GM21723 (cell line): ENCODE results near the gene PTK6.
"Not testable (repeated sequence)": the region's sequence is repeated elsewhere in the genome, so short reads cannot be mapped to it uniquely, and the experiment has no call there.

ENCODE experiments used
- ATAC-seq: cut with Tn5 transposase; IDR thresholded peaks from one replicate; pipeline ENCODE4 v1.9.1; 2021; ENCODE audit warnings: mild to moderate bottlenecking, moderate library complexity; ENCODE audit not compliant: unreplicated experiment

The PTK6 gene

GRCh38 chr20:63536997-63537524, at the start of gene PTK6:
PTK6 (minus strand) TSS chr20:63537376; CDS start chr20:63537314, 62 bp downstream.
- ATAC-seq = peak; percentile 30

DNA sequence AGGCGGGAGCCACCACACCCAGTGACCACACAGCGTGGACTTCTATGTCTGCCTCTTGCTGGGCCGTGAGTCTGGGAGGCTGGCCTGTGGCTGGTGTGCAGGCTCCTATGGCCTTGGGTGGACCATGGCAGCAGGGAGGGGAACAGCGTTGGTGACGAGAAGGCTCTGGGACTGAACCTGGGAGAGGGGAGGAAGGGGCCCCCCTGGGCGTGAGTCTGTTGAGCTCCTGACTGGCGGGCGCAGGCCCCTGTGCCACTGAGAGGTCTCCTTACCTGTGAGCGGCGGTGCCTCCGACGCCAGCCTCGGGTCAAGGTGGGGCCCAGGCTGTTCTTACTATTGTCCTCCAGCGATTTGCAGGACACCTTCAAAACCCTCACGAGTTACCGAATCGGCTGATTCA, 49.6 kb upstream of the PTK6 start:
- ATAC-seq = no peak

DNA sequence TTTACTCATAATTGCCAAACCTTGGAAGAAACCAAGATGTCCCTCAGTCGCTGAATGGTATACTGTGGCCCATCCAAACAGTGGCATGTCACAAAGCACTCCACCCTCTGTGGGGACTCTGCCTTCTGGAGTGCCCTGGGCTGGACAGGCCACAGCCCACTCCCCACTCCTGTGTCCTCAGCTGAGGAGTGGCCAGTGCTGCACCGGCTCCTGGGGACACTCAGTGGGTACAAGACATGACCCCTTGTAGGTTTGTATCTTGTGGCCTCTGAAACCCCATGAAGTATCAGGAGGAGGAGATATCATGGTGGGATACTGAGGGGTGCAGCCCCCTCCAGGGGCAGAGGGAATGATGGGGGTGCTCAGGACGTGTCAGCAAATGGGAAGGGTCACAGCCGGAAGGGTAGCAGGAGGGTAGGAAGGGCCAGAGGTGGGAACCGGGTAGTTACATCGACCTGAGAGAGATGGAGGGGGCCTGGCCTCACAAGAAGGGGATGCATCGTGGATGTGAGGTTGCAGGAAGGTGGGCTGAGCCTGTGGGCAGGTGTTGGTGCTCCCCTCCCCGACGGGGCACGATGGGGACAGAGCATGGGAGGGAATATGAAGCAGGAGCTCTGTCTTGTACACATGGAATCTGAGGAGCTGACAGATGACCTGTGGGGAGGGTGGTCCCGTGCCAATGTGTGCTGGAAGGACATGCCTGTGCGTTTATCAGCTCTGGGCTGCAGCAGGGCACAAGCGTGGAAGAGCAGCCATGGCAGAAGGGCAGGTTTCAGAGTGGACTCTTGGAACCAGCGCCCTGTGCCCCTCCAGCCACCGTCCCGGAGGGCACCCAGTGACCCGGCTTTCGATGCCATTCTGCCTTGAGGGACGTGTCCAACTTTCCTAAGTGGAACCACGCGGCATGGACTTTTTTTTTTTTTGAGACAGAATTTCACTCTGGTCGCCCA, 48.7 kb upstream of the PTK6 start:
- no peak for ATAC-seq

- no peak for ATAC-seq
These were observed 45.3 kb upstream of the PTK6 start for GRCh38 chr20:63582382-63583063.

GRCh38 chr20:63580796-63581461, 43.8 kb upstream of the PTK6 start:
- no peak for ATAC-seq

- ATAC-seq = no peak
These were observed 42.0 kb upstream of the PTK6 start for GRCh38 chr20:63579017-63579694.

DNA sequence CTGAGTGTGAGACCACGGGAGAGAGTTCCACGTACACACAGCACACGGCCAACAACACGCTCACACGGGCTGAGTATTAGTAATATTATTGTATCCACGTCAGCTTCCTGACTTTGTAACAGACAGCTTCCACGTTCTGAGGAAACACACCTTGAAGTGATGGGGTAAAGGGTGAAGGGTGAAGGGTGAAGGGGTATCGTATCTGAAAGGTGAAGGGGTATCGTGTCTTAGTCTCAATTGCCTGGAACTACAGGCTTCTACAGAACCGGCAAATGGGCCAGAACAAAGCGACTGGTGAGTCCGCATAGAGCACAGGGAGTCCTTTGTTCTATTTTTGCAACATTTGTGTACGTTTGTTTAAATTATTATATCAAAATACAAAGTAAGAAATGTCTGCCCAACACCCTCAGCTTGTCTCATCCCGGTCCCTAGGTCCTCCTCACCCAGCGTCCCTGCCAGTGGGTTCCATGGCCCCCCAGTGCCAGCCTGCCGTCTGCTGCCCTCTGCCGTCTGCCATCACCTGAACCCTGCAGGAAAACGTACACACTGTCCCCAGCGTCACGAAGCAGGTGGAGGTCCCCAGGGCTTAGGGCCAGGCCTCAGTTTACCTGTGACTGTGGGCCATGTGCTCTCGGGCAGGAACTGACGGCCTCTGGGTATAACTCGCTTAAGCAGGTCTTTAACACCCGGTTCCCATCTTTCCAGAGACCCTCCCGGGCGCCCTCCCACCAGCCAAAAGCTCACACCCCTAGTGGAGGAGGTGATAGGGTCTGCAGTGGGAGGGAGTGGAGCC, 41.2 kb upstream of the PTK6 start:
- ATAC-seq = no peak

DNA sequence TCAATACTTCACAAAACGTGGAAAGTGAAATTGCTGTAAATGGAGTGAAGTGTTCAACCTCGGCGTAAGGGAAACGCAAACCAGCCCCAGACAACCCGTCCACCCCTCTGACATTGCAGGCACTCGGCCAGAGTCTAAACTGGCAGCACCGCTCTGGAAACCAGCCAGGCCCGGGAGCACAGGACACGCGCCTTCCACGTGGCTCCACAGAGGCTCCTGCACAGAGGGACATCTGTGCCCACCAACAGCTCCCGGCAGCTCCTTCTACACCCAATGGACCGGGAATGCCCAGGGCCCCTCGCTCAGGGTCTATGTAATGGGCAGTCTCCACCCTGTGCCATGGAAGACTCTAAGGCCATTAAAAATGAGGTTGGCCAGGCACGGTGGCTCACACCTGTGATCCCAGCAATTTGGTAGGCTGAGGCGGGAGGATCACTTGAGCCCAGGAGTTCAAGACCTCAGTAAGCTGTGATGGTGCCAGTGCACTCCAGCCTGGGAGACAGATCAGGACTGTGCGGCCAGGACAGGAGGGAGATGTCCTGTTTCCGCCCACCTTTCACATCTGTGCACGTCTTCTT, 40.2 kb upstream of the PTK6 start:
- ATAC-seq = no peak

DNA sequence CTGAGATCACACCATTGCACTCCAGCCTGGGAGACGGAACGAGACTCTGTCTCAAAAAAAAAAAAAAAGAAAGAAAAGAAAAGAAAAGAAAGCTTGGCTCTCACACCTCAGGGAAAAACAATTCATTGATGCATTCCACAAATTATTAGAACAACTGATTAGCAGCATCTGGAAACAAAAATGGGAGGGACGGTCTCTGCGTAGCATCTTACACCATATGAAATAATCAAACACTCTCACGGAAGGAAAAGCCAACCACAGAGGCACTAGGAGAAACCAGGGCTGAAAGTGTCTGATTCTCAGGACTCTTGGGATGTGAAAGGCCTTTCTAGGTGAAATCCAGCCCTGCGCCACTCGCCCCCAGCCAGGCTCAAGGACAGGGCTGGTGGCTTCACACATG, 39.1 kb upstream of the PTK6 start:
- no peak for ATAC-seq

GRCh38 chr20:63574829-63575743, 37.9 kb upstream of the PTK6 start:
- ATAC-seq = no peak

DNA sequence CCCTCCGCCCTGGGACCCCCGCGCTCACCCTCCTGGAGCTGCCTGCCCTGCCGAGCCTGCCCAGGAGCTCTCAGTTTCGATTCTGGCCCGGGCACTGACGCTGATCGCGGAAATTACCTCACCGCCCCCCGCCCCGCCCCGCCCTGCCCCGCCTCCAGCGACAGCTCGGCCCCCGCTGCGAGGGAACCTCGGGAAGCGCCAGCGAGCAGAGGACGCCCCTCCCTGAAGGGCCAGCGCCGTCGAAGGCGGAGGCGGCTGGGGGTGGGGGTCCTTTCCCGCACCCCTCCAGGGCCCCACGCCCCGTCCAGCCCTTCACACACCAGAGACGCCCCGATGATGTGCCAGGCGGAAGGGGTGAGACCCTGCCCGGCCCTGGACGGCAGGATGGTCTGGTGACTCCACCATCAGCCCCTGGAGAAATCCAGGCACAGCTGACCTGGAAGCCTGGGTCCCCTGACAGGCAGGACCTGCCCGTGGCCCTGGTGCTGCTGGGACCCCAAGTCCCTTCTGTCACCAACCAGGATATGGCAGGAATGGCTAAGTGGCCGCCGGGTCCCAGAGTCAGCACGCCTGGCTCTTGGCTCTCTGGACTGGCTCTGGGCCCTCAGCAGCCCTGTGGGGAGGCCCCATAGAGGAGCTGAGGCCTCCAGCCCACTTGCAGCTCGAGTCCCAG, 37.1 kb upstream of the PTK6 start, which contains the start of gene HELZ2:
Gene HELZ2, minus strand, starts transcription at position 84 of the 673 bp plus-strand sequence. CDS start 1,854 bp downstream, outside the sequence.
- peak; percentile 66 for ATAC-seq

GRCh38 chr20:63573647-63574131, 36.5 kb upstream of the PTK6 start:
- ATAC-seq = peak; percentile 22

DNA sequence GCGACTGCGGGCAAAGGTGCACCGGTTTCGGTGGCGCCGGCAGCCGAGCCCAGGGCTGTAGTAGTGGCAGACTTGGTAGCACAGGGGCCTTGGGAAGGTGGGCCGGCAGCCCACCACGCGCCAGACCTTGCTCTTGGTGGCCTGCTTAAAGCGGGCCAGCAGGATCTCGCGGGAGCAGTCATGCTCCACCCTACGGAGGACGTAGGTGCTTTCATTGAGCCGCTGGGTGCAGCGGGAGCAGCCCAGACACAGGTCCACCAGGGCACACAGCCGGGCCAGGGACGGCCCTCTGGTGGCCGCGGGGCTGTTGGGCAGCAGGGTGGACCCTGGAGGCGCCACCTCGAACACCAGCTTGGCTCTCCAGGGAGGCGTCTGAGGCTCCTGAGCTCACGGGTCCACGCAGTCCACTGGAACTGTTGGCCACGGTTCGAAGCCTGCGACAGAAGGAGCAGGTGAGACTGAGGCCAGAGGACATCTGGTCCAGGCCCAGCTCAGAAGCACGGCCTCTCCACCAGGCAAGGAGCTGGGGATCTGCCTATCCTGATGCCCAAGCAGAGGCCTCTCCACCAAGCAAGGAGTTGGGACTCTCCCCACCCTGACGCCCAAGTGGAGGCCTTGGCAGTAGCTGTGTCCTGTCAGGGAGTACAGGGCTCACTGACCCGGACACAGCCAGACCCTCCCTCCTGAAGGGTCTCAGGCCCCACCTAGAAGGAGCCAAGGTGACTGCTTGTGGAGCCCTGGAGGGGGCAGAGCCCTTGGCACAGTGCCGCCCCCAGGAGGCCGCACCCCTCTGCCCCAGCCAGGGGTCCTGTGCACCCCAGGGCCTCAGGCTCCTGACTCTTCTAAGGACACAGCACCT, 35.8 kb upstream of the PTK6 start:
- ATAC-seq = peak; percentile 25

- no peak for ATAC-seq
These were observed 35.1 kb upstream of the PTK6 start for GRCh38 chr20:63572071-63572787.

- ATAC-seq = not testable (repeated sequence)
These were observed 33.9 kb upstream of the PTK6 start for GRCh38 chr20:63571087-63571478.
